Measurements from ENCODE around the gene AFG1L. TPM values are rescaled to one million over a fixed set of nuclear protein-coding genes. Genes with fewer than 3 reads are reported as not detected.

AFG1L gene
- total and polyA plus RNA-seq, 2 experiments from 2014 or later, result 4.1 to 8.7 TPM

- no peaks in the 10 kb centered on the region for H3K36me3 Mint-ChIP-seq (ENCODE audit: low read depth)
- no peaks in the 10 kb centered on the region for H3K9me3 Mint-ChIP-seq
- ATAC-seq (no peak), DNase-seq (ENCODE audit: low spot score) (no peak)
- no peaks in the 10 kb centered on the region for H4K20me1 ChIP-seq (replicated peaks; ENCODE audit: insufficient read depth)
- no peaks in the 10 kb centered on the region for H3K27me3 ChIP-seq (ENCODE audit: insufficient read depth)
- peak overlapping the region; percentile 93 for H2AFZ ChIP-seq
- TF ChIP-seq ZNF331 (CRISPR knock-in tag; IDR thresholded peaks at IDR 0.05; ENCODE audit: low read depth) (no peak), POLR2AphosphoS5 (IDR thresholded peaks at IDR 0.05; ENCODE audit: low read depth) (no peak), CTCF (conservative IDR thresholded peaks at IDR 0.05; ENCODE audit: low read depth in 2 of 2) (no peak)
- H3K79me2 ChIP-seq (replicated peaks; ENCODE audit: insufficient read depth), result peaks cover 7% of the 10 kb centered on the region; the same call in 1 of the 2 replicates
- peak overlapping the region; percentile 94 for H3K4me3 Mint-ChIP-seq
- no peaks in the 10 kb centered on the region for H3K36me3 ChIP-seq (ENCODE audit: insufficient read depth)
- peak overlapping the region; percentile 98 for H3K27ac Mint-ChIP-seq
- H3F3A ChIP-seq (replicated peaks; ENCODE audit: low read depth), result 0 out of 2 replicates have a peak, but pooled peaks cover 3% of the 10 kb centered on the region
- peaks cover 6% of the 10 kb centered on the region for H3K4me1 ChIP-seq (ENCODE audit: insufficient read depth)
- peak overlapping the region; percentile 94; the same call in 1 of the 2 replicates for H3K27ac ChIP-seq (ENCODE audit: low read depth)
- H3K27me3 Mint-ChIP-seq (ENCODE audit: insufficient read depth, low read depth, poor library complexity), result peaks cover 4% of the 10 kb centered on the region
- peak overlapping the region; percentile 92 for H3K4me3 ChIP-seq
- H3K4me2 ChIP-seq, result peak overlapping the region; percentile 90
- no peaks in the 10 kb centered on the region for H3K9me2 ChIP-seq (ENCODE audit: insufficient read depth)
- H3K4me1 Mint-ChIP-seq, result peaks cover 5% of the 10 kb centered on the region; the same call in 2 of the 3 replicates
Observed at GRCh38 chr6:108293527-108294296, 1.1 kb upstream of the AFG1L start.

- H4K20me1 ChIP-seq (replicated peaks; ENCODE audit: insufficient read depth), result no peaks in the 10 kb centered on the region
- no peaks in the 10 kb centered on the region for H3K36me3 ChIP-seq (ENCODE audit: insufficient read depth)
- peak overlapping the region; percentile 92 for H3K4me3 ChIP-seq
- peaks cover 7% of the 10 kb centered on the region; the same call in 1 of the 2 replicates for H3K79me2 ChIP-seq (replicated peaks; ENCODE audit: insufficient read depth)
- Mint-ChIP-seq H3K9me3 (no peaks in the 10 kb centered on the region), H3K36me3 (ENCODE audit: low read depth) (no peaks in the 10 kb centered on the region), H3K4me3 (peak overlapping the region; percentile 94), H3K27me3 (ENCODE audit: insufficient read depth, low read depth, poor library complexity) (peaks cover 4% of the 10 kb centered on the region), H3K27ac (peak overlapping the region; percentile 98), H3K4me1 (peaks cover 5% of the 10 kb centered on the region; the same call in 2 of the 3 replicates)
- peak overlapping the region; percentile 90 for H3K4me2 ChIP-seq
- no peak for DNase-seq (ENCODE audit: low spot score)
- H3K27me3 ChIP-seq (ENCODE audit: insufficient read depth), result no peaks in the 10 kb centered on the region
- peak overlapping the region; percentile 93 for H2AFZ ChIP-seq
- H3K9me2 ChIP-seq (ENCODE audit: insufficient read depth), result no peaks in the 10 kb centered on the region
- H3K27ac ChIP-seq (ENCODE audit: low read depth), result peak overlapping the region; percentile 94; the same call in 1 of the 2 replicates
- H3F3A ChIP-seq (replicated peaks; ENCODE audit: low read depth), result 0 out of 2 replicates have a peak, but pooled peaks cover 3% of the 10 kb centered on the region
- H3K4me1 ChIP-seq (ENCODE audit: insufficient read depth), result peaks cover 6% of the 10 kb centered on the region
- ATAC-seq, result no peak
- TF ChIP-seq ZNF114 (CRISPR knock-in tag; IDR thresholded peaks at IDR 0.05) (no peak), NANOG (IDR thresholded peaks at IDR 0.05; ENCODE audit: borderline replicate concordance) (no peak), CTCF (conservative IDR thresholded peaks at IDR 0.05; ENCODE audit: low read depth in 2 of 2) (no peak), ZNF462 (CRISPR knock-in tag; IDR thresholded peaks at IDR 0.05) (no peak), ZNF331 (CRISPR knock-in tag; IDR thresholded peaks at IDR 0.05; ENCODE audit: low read depth) (no peak), JUNB (IDR thresholded peaks at IDR 0.05; ENCODE audit: unreplicated experiment) (no peak), EZH2 (IDR thresholded peaks at IDR 0.05; ENCODE audit: low read depth, unreplicated experiment) (no peak)
Observed at GRCh38 chr6:108294297-108294726, 542 bp upstream of the AFG1L start.

Data from GM23338 (cell line).